Skeletal muscle cell (primary cell): ENCODE results near the gene CNTN5.
"Not testable (repeated sequence)": the region's sequence is repeated elsewhere in the genome, so short reads cannot be mapped to it uniquely, and the experiment has no call there.

Experiments used
- DNase-seq: peaks from one replicate; pipeline ENCODE4 v3.0.0-alpha.2; 2010; ENCODE audit warnings: low read depth
- H3K4me3 ChIP-seq: 2 replicates; pipeline ENCODE4 v1.5.1; 2011; ENCODE audit warnings: low read depth, mild to moderate bottlenecking, control low read depth, low read length, moderate library complexity

Gene CNTN5

DNA sequence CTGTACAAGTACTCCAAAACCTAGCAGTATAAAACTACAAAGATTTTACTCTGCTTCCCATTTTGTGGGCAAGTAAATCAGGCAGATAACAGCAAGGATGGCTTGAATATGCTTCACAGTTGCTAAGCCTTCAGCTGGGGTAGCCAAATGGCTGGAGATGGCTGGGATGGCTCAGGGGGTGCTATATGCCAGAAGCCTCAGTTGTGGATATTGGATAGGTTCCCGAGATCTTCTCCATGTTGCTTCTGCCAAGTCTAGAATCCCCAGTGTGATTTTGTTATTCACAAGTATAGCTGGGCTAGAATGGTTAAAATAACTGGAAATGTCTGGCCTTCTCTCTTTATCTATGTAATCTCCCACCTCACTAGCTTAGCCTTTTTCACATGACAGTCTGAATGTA lies 1194.0 kb downstream of the CNTN5 start:
- no peak overlapping the region for H3K4me3 ChIP-seq
- DNase-seq = no peak

DNA sequence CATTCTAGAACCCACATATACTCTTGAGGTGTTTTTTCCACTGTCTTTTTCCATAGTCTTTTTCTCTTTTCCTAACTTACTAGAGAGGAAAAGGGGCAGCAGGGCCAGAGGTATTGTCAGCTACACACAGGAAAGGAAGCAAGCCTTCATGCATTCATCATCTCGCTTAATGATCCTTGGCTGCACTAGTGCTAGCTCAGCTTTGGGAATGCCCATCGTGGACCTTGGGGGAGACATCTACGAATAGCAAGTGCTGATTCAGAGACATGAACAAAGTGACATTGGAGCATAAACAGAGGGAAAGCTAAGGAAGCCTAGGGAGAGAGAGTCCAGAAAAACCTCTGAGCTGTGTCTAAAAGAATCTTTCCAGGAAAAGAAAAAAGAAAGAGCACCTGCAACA lies 1200.1 kb downstream of the CNTN5 start:
- no peak for DNase-seq
- H3K4me3 ChIP-seq = no peak overlapping the region

DNA sequence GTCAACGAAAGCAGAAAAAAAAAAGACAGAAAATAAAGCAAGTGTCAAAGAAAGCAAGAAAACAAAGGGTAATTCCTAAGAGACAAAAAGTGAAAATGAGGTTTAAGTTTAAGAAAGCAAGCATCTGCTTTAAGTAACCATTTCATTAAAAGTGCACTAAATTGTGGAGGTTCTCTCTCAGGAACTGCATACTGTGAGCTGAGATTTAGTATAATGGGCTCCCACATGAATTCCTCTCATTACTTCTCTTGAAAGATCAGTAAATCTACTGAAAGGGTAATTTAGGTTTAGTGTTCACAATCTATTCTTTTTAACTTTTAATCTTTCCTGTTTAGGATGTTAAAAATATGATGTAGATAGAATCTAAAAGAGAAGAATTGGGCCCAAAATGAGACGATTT lies 1201.0 kb downstream of the CNTN5 start:
- H3K4me3 ChIP-seq = no peak overlapping the region
- no peak for DNase-seq

DNA sequence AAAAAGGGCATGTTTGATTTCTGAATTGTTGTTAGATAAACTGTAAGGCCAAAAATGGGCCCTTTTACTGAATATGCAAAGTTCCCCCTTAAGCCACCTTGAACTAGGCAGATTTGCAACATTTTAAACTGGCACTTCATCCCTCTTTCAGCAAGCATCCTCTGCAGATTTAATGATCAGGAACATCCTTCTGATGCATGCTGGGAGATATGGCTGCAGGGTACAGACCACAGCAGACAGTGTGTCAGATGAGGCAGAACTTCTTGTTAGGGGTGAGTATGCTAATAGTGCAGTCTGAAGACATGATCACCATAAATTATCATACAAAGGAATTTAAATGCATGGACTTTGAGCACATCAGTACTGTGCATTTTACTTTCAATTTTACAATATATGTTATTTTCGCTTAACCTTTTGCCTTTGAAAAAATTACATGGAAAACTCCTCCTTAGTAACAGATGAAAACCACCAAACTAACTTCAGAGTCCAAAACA lies 1203.8 kb downstream of the CNTN5 start:
- H3K4me3 ChIP-seq = no peak overlapping the region
- no peak for DNase-seq

DNA sequence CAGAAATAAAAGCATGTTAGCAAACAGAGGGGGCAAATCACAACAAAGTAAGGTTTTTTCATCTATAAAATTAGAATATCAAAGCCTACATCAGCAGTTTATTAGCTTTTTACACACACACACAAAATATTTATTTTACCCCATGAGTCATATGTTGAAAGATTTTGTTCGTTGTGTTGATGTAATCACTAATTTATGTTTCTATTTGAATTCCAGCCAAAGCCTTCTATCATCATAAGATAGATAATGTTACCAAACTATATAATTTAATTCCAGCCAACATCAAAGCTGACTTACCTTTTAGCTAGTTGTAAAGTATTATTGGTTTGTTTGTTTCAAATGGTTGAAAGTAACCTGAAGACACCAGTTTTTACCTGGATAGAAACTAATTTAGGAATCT lies 1208.3 kb downstream of the CNTN5 start:
- H3K4me3 ChIP-seq = no peak overlapping the region
- no peak for DNase-seq

DNA sequence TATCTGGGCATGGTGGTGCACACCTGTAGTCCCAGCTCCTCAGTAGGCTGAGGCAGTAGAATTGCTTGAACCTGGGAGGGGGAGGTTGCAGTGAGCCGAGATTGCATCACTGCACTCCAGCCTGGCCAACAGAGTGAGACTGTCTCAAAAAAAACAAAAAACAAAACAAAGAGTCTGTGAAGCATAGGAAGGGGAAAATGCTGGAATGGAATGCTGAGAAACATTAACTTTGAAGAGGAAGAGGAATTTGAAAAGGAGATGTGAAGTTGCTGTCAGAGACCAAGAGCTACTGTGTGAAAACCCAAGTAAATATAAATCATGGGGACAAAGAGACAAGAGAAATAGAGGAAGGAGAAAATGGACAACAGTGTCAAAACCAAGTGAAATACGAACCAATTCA lies 1211.3 kb downstream of the CNTN5 start:
- H3K4me3 ChIP-seq = no peak overlapping the region
- DNase-seq = no peak

DNA sequence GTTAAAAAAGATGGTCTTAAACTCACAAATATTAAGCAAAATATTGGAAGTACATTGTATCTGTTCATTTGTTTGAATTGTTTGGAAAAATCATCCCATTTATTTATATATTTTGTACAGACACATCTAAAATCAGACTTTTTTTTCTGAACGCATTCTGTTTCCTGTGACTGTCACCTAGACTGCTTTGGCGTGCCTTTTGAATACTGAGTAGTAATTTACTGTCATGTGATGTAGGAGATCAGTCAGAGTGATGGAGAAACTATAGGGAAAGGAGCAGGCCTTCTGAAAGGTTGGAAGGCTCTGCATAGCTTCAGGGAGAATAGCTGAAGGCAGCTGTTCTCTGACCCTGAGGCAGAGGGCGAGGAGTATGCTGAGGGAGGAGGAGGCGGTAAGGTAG lies 1214.3 kb downstream of the CNTN5 start:
- H3K4me3 ChIP-seq = no peak overlapping the region
- DNase-seq = no peak

DNA sequence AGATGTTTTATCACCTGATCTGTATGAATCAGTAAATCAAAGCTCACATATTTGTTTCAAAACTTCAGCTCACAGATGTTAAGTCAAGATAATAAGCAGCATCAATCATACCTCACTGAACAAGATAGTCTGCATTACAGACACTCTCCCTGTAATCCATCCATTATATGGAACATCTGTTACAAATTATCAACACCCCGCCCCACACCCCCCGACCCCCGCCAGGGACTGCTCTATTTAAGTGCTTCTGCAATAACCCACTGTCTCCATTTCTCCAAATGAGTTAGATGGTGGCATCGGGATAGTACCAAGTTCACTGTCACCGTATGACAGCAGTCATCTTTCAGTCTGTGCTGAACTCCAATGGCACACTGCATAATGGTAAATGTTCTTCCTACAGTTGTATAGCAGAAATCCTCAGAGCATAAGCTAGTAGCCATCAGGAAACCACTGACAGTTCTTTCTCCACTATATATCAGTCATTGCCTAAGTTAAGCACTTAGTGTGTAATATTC lies 1219.3 kb downstream of the CNTN5 start:
- no peak overlapping the region for H3K4me3 ChIP-seq
- DNase-seq = no peak

DNA sequence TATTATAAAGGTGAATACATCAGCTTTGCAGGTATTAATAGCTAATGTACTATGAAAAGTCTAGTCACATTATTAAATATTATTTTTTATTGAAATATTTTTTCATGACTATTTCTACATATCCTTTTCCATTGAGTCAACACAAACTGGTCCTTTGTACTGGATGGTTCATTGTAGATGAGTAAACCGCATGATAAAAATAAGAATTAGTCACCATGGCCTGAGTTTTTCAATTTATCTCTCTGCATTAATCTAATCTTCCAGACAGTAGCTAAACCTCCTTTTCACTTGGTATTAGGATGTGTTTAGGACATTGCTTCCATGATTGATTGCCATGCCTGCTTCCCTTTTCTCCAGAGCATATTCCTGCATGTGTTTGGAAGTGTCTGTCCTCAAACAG lies 1227.0 kb downstream of the CNTN5 start:
- DNase-seq = no peak
- H3K4me3 ChIP-seq = no peak overlapping the region

DNA sequence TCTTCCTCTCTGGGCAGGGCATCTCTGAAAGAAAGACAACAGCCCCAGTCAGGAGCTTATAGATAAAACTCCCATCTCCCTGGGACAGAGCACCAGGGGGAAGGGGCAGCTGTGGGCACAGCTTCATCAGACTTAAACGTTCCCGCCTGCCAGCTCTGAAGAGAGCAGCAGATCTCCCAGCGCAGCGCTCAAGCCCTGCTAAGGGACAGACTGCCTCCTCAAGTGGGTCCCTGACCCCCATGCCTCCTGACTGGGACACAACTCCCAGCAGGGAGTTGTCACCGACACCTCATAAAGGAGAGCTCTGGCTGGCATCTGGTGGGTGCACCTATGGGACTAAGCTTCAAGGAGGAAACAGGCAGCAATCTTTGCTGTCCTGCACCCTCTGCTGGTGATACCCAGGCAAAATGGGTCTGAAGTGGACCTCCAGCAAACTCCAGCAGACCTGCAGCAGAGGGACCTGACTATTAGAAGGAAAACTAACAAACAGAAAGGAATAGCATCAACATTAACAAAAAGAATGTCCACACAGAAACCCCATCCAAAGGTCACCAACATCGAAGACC lies 1236.6 kb downstream of the CNTN5 start:
- DNase-seq, H3K4me3 ChIP-seq: not testable (repeated sequence)

DNA sequence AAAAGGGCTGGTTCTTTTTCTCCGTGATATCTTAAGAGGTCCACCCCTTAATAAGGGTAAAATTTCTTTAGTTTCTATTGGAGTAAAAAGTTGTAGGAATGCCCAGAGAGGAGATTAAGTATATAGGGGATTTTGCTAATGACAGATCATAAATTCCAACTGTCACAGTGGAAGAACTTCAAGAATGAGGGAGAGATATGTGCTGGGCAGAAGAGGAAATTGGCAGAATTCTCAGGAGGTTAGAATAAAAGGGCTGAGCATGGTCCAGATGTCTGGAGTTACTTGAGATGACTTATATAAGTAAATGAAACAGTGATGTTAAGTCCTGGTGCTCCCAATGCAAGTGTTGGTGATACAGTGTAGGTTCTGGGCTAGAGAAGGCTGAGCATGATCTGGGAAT lies 1248.8 kb downstream of the CNTN5 start:
- no peak overlapping the region for H3K4me3 ChIP-seq
- DNase-seq = no peak

DNA sequence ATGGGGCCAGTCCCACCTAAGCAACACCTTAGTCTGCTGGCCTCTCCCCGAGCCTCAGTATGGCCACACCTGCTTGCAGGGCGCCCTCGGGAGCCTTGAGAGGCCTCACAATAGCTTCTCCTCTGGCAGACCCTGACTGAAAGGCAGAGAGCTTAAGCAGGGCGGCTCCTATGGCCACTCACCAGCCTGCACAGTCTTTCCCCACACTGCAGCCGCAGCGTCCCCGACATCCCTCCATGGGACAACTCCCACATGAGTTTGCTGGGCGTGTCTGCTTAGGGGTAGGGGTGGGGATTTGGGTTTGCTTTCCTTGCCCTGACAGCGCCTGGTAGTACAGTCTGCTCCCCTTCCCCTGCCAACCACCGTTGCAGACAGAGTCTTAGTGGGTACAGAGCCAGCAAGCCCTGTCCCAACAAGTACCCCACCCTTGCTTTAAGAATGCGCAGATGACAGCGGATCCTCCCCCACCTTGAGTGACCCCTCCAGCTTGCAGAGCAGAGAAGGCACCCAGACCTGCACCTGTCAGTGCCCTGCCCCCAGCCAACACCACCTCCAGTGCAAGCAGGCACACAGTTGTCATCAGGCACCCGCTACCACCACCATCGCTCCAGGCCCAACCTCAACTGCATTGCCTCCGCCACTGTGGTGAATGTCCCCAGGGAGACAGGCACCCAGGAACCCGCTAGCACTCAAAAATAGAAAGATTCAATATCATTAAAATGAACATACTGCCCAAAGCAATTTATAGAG lies 1252.5 kb downstream of the CNTN5 start:
- DNase-seq = no peak
- H3K4me3 ChIP-seq = no peak overlapping the region

DNA sequence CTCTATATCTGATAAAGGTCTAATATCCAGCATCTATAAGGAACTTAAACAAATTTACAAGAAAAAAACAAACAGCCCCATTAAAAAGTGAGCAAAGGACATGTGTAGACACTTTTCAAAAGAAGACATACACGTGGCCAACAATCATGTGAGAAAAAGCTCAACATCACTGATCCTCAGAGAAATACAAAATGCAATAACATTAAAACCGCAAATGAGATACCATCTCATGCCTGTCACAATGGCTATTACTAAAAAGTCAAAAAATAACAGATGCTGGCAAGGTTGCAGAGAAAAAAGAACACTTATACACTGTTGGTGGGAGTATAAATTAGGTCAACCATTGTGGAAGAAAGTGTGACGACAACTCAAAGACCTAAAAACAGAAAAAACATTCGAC lies 1253.7 kb downstream of the CNTN5 start:
- not testable (repeated sequence) for H3K4me3 ChIP-seq, DNase-seq

DNA sequence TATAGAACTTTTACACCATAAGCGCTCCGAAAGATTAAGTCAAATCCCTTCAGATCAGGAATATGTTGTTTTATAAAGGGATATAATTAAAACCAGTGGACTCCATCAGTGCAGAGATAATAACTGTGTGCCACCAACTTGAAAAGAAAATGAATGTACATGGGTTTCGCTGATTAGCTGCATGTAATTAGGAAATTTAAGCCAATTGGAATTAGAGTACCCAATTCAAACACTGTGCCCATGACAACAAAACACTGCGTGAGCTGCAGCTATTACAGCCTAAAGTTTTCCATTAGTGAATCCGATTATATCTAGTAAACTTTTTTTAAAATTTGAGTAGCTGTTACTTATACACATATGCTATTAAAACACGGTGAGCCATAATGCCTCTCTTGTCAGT lies 1274.0 kb downstream of the CNTN5 start:
- no peak for DNase-seq
- no peak overlapping the region for H3K4me3 ChIP-seq

DNA sequence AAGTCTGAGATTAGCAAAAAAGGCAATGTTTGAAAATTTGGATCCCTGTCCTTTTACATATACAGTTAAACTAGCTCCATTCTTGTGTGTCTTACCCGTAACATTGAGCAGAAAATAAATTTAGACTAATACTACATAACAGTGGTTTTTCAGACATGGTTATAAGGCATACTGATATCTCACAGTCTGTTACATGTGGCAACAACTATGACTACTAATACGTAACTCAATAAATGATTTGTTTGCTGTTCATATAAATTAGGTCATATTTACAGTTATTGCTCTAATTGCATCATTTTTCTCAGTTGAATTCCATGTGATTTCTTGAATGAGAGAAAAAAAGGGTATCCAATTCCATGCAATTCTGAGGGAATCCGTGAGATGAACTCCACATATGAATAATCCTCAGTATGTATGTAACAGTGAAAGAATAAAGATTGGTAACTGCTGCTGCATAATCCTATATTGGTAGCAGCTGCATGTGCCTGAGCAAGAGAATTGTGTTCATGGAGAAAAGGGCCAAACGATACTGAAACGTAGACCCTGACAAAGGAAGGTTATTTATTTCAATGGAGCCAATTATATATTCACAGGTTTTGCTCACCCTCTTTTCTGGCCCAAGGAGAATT lies 1275.4 kb downstream of the CNTN5 start:
- no peak for DNase-seq
- H3K4me3 ChIP-seq = no peak overlapping the region

DNA sequence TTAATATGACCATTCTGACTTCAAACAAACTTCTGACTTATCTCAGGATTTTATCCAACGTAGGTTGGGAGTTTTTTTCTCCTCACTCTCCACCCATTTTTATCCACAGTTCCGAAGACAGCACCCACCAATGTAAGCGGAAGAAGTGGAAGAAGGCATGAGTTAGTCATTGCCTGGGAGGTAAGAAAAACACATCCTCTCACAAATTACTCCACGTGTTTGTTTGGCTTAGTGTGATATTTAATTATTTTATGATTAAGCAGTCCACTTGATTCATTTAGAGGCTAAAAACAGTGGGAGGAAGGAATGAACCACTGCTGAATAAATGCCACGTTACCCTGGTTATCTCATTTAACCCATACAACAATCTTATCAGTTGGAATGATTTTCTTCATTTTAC lies 1276.8 kb downstream of the CNTN5 start:
- no peak overlapping the region for H3K4me3 ChIP-seq
- no peak for DNase-seq

DNA sequence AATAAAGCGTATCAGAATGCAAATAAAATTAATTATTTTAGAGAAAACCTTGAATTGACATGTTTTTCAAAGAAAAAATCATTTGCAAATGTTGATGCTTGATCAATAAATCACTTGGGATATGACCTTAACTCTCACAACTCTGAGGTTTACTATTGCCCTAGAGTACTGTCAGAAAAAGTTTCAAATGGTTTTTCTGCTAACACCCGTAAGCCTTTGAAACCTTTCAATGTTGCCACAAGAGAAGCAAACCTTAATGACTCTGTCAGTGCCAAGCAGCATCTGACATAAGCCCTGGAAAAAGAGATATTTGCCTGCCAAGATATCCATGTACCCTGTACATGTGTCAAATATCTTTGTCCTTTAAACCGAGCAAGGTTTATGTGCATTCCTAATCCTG lies 1282.1 kb downstream of the CNTN5 start:
- DNase-seq = no peak
- H3K4me3 ChIP-seq = no peak overlapping the region

DNA sequence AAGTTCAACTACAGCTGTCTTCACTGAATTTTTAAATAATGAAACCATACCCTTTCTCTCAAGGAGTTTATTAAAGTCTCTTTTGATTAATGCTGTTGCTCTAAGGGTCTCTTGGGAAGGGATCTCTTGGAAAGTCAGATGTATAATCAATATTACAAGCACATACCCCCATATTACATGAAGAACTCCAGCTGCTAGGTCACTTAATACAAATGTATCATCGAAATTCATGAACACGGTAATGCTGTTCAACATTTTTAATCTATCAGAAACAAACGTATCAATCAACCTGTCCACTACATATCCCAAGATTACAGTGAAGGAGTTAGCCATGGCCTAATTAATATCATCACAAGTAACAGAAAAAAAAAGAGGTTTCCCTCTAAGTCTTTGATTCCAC lies 1283.1 kb downstream of the CNTN5 start:
- H3K4me3 ChIP-seq = no peak overlapping the region
- DNase-seq = no peak

DNA sequence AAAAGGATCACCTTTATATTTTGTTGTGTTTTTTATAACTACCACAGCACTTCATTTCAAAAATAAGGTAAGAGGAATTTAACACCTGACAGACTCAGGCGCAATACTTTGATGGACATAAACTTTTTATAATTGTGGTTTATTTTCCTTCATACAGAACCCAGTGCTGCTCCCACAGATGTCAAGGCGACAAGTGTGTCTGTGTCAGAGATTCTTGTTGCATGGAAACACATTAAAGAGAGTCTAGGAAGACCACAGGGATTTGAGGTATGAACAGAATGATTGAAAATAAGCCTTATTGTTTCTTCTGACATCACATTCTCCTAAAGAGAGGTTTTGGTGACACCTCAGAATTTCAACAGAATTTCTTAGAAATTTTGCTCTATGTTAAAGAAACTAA lies 1287.5 kb downstream of the CNTN5 start:
- H3K4me3 ChIP-seq = no peak overlapping the region
- no peak for DNase-seq

DNA sequence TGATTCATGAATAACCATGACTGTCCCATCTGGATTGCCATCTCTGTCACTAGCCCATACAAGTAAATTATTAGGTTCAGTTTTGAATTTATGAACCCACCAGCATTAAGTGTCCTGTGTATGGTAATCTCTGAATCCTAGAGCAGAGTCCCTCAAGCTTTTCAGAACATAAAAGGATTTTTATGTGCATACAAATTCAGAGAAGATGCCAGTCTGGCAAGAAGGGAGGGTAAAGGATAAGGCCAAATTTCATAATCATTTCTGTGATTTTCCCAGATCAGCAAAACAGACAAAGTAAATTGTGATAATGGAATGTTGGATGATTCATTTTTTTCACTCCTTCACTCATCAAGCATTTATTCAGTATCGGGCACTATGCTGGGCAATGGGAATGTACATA lies 1295.2 kb downstream of the CNTN5 start:
- no peak overlapping the region for H3K4me3 ChIP-seq
- no peak for DNase-seq

DNA sequence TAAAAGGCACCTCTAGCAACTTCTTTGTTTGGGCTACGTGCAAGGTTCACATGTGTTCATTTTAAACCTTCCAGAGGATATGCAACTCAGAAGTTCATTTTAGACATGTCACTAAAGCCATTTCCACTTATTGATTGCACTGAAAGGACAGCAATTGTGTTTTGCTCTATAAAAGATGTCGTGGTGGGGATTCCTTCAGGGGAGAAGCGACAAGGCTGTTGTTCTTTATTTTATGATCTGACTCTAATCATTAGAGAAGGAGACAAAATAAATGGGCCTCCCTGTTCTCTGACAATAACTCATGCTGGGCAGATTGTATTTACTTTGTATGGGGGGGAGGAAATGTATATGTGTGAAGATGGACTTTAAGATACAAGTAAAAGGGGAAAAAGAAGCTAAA lies 1296.2 kb downstream of the CNTN5 start:
- no peak for DNase-seq
- H3K4me3 ChIP-seq = no peak overlapping the region
